RWPE1 (cell line): Measurements from ENCODE around the gene ASB2.

Experiments used
- CTCF ChIA-PET: fragments of 350-600 bp; sonication (Branson Sonifier 250); formaldehyde crosslinking; extraction: SDS; loops from one replicate; lab custom pipeline; 2021; lab: Yijun Ruan, JAX
- POLR2A ChIA-PET: fragments of 400-600 bp; formaldehyde crosslinking; extraction: SDS; loops from one replicate; lab custom pipeline; 2020; ENCODE audit warnings: antibody characterized with exemption; ENCODE audit not compliant: low non-redundant PET; lab: Yijun Ruan, JAX
- DNase-seq: peaks from one replicate; pipeline ENCODE4 v3.0.0; 2012; ENCODE audit warnings: low spot score
- H3K27ac ChIP-seq: fragments of 450-650 bp; 2 replicates; pipeline ENCODE4 v1.5.1; 2017
- TF ChIP-seq, protein P1 (sequence below): fragments of 450-650 bp; conservative IDR thresholded peaks from 2 replicates; pipeline ENCODE4 v1.5.1; 2017; ENCODE audit warnings: low read depth, mild to moderate bottlenecking

Gene ASB2

GRCh38 chr14:93954900-93955849 is 21.2 kb downstream of the ASB2 start:
- no peak for DNase-seq
- ChIA-PET POLR2A (no interaction called here), CTCF (no interaction called here)
- TF ChIP-seq, protein P1, sequence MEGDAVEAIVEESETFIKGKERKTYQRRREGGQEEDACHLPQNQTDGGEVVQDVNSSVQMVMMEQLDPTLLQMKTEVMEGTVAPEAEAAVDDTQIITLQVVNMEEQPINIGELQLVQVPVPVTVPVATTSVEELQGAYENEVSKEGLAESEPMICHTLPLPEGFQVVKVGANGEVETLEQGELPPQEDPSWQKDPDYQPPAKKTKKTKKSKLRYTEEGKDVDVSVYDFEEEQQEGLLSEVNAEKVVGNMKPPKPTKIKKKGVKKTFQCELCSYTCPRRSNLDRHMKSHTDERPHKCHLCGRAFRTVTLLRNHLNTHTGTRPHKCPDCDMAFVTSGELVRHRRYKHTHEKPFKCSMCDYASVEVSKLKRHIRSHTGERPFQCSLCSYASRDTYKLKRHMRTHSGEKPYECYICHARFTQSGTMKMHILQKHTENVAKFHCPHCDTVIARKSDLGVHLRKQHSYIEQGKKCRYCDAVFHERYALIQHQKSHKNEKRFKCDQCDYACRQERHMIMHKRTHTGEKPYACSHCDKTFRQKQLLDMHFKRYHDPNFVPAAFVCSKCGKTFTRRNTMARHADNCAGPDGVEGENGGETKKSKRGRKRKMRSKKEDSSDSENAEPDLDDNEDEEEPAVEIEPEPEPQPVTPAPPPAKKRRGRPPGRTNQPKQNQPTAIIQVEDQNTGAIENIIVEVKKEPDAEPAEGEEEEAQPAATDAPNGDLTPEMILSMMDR = no peak
- H3K27ac ChIP-seq = no peak overlapping the region

DNA sequence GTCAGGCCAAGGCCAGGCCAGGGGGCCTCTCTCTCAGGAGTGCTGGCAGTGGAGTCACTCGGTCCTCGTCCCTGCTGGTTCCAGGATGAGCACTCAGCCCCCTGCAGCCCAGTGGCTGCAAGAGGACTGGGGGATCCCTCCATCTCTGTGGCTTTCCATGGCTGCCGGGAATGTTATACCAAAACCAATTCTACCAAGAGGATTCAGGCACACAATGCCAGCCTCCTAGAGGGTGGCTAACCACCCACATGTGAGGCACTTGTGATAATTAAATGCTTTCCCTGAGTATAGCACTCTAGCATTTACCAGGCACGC is 21.9 kb downstream of the ASB2 start:
- DNase-seq = no peak
- H3K27ac ChIP-seq = no peak overlapping the region
- POLR2A ChIA-PET = no interaction called here
- CTCF ChIA-PET = no interaction called here
- TF ChIP-seq, protein P1 = no peak

DNA sequence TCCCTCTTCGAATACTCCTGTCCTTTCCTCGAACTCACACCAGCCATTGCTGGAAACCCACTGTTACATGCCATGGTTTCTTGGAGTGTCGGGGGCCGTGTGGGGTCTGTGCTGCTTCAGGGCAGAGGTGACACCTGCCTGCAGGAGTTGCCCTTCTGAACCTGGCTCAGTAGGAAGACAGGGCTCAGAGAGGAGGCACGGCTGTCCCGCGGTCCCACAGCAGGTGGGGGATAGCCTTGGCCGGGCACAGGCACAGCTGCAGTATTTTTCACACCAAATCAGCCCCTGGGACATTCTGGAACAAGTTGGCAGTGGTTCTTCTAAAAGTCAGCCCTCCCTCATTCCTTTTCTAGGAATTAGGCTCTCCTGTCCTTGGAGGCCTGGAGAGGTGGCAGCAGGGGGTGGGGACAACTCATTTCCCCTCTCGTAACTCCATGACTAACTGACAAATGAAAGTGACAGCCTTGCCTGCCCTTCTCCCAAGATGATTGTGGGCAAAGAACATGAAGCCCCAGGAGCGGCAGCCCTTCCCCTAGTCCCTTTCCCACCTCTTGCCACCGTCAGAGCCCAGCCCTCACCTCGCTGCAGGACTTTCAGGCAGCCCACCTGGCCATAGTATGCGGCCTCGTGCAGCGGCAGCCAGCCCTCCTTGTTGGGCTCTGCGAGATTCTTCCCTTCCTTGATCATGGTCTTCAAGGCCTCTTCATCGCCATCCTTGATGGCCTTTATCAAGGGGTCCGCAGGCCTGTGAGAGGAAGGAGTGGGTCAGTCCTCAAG is 22.4 kb downstream of the ASB2 start:
- ChIA-PET CTCF (interaction anchor here (0.6 kb wide), 1 partner anchor 12 kb away, joined by 5 read pairs; no protein-coding TSS in a partner anchor), POLR2A (no interaction called here)
- TF ChIP-seq, protein P1 = no peak
- DNase-seq = no peak
- no peak overlapping the region for H3K27ac ChIP-seq

DNA sequence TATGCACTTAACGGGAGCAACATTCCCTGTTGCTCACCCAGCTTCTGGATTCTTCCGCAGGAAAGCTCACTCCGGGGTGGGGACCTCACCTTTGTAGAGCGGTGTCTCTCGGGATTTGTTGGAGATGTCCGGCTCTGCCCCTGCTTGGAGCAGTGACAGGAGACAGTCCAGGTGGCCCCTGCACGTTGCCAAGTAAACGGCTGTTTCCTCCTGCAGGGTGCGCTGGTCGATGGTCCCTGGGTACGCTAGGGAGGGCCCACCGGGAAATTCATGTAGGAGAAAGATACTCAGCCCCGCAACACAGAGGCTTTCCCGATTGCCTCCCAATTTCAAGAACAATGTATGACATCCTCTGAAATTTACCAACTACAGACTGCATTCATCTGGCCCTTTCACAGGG is 23.1 kb downstream of the ASB2 start:
- no peak for DNase-seq
- CTCF ChIA-PET = interaction anchor here (0.6 to 1.1 kb wide), 2 partner anchors 13 to 14 kb away, joined by 3 to 5 read pairs; no protein-coding TSS in a partner anchor
- POLR2A ChIA-PET = no interaction called here
- H3K27ac ChIP-seq = no peak overlapping the region
- TF ChIP-seq, protein P1 = no peak

- no peak overlapping the region for H3K27ac ChIP-seq
- TF ChIP-seq, protein P1 = no peak
- DNase-seq = no peak
- CTCF ChIA-PET = interaction anchor here (0.6 to 1.2 kb wide), 4 partner anchors 13 to 184 kb away, joined by 3 to 6 read pairs (median 4); no protein-coding TSS in a partner anchor
- POLR2A ChIA-PET = no interaction called here
These were observed 23.5 kb downstream of the ASB2 start for GRCh38 chr14:93952829-93953228.
